Colonic mucosa (tissue), 4 donors: Measurements from ENCODE around the gene SKIC2. TPM values are rescaled to one million over a fixed set of nuclear protein-coding genes. Genes with fewer than 3 reads are reported as not detected.
"Not testable (repeated sequence)": the region's sequence is repeated elsewhere in the genome, so short reads cannot be mapped to it uniquely, and the experiment has no call there.

ENCODE experiments used
- DNase-seq: peaks from one replicate; pipeline ENCODE4 v3.0.0-alpha.2; 2020
- H3K27ac ChIP-seq: fragments of 200-600 bp; one replicate; pipeline ENCODE4 v1.8.0; 2021
- H3K27me3 ChIP-seq: fragments of 200-600 bp; one replicate; pipeline ENCODE4 v1.8.0; 2021
- H3K36me3 ChIP-seq: fragments of 200-600 bp; one replicate; pipeline ENCODE4 v1.8.0; 2021
- H3K4me1 ChIP-seq: fragments of 200-600 bp; one replicate; pipeline ENCODE4 v1.8.0; 2021; ENCODE audit warnings: mild to moderate bottlenecking
- H3K4me3 ChIP-seq: fragments of 200-600 bp; one replicate; pipeline ENCODE4 v1.8.0; 2021
- H3K9ac ChIP-seq, 2 donors: one replicate each; pipeline ENCODE4 v1.7.0; 2013; ENCODE audit warnings: control low read depth in 2 of 2, low read depth in 2 of 2, low read length in 2 of 2
- H3K9me3 ChIP-seq: fragments of 200-600 bp; one replicate; pipeline ENCODE4 v1.8.0; 2021
- intact Hi-C: fragments of 100-400 bp; cut with DNase I; formaldehyde crosslinking; loops from one replicate; pipeline ENCODE4 v1.14.1; 2022
- microRNA-seq: library from miRNA; unstranded; fragments of <30 nt; microRNA quantifications from one replicate; pipeline ENCODE4, GENCODE V29; 2019
- total RNA-seq, 2 donors: library from RNA; stranded (reverse); fragmentation: NEBNext Ultra II Directional in 1 of 2; extraction: Animal tissue kit (Norgen Biotek cat#: 25700) in 1 of 2; gene quantifications; one replicate each; pipeline ENCODE4 v1.2.1, GENCODE V29; 2021
- donor health status: healthy.
- donor health status: DM: no; HTN: no; CAD: no.
- donor health status: DM: no; HTN: no; CAD: no.

Gene SKIC2
- total RNA-seq, 2 donors from 2014 or later = 52.5 to 81.1 TPM

DNA sequence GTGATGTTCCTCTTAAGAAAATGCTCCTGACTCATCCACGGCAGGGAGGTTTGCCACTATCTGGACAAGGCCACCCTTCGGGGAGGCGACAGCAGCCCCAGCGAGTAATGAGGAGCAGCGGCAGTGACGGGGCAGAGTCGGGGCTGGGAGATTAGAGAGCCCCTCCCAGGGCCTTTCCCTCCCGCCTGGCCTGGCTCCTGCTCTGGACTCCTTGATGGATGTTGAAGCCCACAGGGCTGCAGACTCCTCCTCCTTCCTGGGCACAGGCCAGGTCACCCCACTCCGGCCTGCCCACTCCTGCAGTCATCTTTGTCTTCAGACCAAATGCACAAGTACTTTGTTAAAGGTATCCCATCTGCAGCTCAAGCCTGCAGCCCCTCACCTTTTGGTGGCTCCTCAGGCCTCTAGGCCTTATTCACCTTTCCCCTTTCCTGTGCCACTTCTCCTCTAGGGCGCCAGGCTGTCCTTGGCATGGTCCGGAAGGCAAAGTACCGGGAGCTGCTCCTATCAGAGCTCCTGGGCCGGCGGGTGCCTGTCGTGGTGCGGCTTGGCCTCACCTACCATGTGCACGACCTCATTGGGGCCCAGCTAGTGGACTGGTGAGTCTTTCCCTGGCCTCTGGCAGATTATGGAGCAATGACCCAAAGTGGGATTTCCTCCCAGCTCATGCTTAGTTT lies 54.1 kb downstream of the SKIC2 start:
- H3K4me3 ChIP-seq, H3K36me3 ChIP-seq, H3K9me3 ChIP-seq, H3K27ac ChIP-seq, H3K9ac ChIP-seq, H3K27me3 ChIP-seq, intact Hi-C loops, H3K4me1 ChIP-seq, DNase-seq: not testable (repeated sequence)

DNA sequence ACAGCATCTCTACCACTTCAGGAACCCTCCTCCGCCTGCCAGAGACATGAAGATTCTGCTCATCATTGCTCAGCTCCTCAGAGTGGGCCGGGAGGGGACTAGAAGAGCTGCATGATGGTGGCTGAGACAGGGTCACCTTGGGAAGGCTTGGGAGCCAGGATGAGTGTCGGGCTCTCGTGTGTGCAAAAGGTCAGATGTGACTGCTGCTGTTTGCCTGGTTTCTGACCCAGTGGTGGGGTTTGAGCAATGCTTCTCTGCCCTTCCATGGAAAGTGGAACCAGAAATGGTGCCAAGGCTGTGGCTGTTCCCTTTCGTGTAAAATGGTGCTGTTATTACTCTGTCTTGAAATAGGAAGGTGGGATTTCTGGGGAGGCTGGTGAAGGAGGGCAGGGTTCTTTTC lies 54.8 kb downstream of the SKIC2 start:
- H3K9ac ChIP-seq, H3K4me3 ChIP-seq, H3K4me1 ChIP-seq, H3K27ac ChIP-seq, H3K36me3 ChIP-seq, DNase-seq, H3K27me3 ChIP-seq, intact Hi-C loops, H3K9me3 ChIP-seq: not testable (repeated sequence)

DNA sequence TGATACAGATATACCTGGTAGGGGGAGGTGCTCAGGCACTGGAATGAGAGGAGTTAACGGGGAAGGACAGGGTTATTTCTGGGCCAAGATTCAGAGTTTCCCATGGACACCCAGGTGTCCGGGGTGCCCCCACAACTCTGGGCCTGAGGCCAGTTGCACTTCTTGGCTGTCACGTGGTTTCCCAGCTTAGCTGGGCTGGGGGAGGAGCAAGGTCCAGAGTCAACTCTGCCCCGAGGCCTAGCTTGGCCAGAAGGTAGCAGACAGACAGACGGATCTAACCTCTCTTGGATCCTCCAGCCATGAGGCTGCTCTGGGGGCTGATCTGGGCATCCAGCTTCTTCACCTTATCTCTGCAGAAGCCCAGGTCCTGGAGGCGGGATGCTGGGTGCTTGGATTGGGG lies 55.6 kb downstream of the SKIC2 start, which contains the start of gene C4B:
C4B (plus strand) TSS at position 249 of the 400 bp plus-strand sequence; CDS start at position 300, 51 bp downstream.
- H3K9me3 ChIP-seq, H3K27ac ChIP-seq, H3K4me1 ChIP-seq, H3K27me3 ChIP-seq, H3K9ac ChIP-seq, H3K36me3 ChIP-seq, DNase-seq, intact Hi-C loops, H3K4me3 ChIP-seq: not testable (repeated sequence)

Small RNA genes lying within 50 kb of the gene (microRNA-seq; reads per million reads assigned to microRNA genes)
- not detected for gene MIR1236

Other genes with a start within 250 kb of the SKIC2 start
- not detected for gene LY6G6D, start 243.8 kb upstream of the SKIC2 start, total RNA-seq
- gene LY6G6C, start 237.4 kb upstream of the SKIC2 start, total RNA-seq = 1 to 10 TPM in 1 of 2 donors, not detected in 1; 2.3 TPM
- under 1 TPM; 0.19 to 0.57 TPM for gene MPIG6B, start 235.8 kb upstream of the SKIC2 start, total RNA-seq
- 10 to 100 TPM; 92.1 to 98.7 TPM for gene DDAH2, start 229.9 kb upstream of the SKIC2 start, total RNA-seq
- gene CLIC1, start 222.6 kb upstream of the SKIC2 start, total RNA-seq = 100 to 1,000 TPM; 622 to 646 TPM
- gene MSH5, start 219.2 kb upstream of the SKIC2 start, total RNA-seq = 10 to 100 TPM; 13.3 to 34.2 TPM
- gene SAPCD1, start 196.5 kb upstream of the SKIC2 start, total RNA-seq = 1 to 10 TPM; 1.7 to 8.9 TPM
- 10 to 100 TPM in 1 of 2 donors, 1 to 10 TPM in 1; 6.1 to 10.1 TPM for gene VWA7, start 181.8 kb upstream of the SKIC2 start, total RNA-seq
- gene VARS1, start 163.4 kb upstream of the SKIC2 start, total RNA-seq = 100 to 1,000 TPM in 1 of 2 donors, 10 to 100 TPM in 1; 40.8 to 136 TPM
- gene LSM2, start 152.2 kb upstream of the SKIC2 start, total RNA-seq = 10 to 100 TPM; 37.6 to 61.3 TPM
- 1 to 10 TPM in 1 of 2 donors, under 1 TPM in 1; 0.98 to 1.4 TPM for gene HSPA1L, start 143.9 kb upstream of the SKIC2 start, total RNA-seq
- 100 to 1,000 TPM; 248 to 397 TPM for gene HSPA1A, start 143.6 kb upstream of the SKIC2 start, total RNA-seq
- gene HSPA1B, start 131.4 kb upstream of the SKIC2 start, total RNA-seq = 100 to 1,000 TPM; 278 to 543 TPM
- 10 to 100 TPM; 33.8 to 47.4 TPM for gene NEU1, start 96.4 kb upstream of the SKIC2 start, total RNA-seq
- gene SLC44A4, start 80.2 kb upstream of the SKIC2 start, total RNA-seq = 100 to 1,000 TPM; 546 to 779 TPM
- gene EHMT2, start 61.5 kb upstream of the SKIC2 start, total RNA-seq = 10 to 100 TPM; 28.4 to 52.1 TPM
- 1 to 10 TPM; 2.0 to 4.9 TPM for gene ZBTB12, start 57.1 kb upstream of the SKIC2 start, total RNA-seq
- gene C2, start 31.5 kb upstream of the SKIC2 start, total RNA-seq = 10 to 100 TPM in 1 of 2 donors, 1 to 10 TPM in 1; 7.8 to 15.2 TPM
- gene CFB, start 13.1 kb upstream of the SKIC2 start, total RNA-seq = 10 to 100 TPM; 20.4 to 60.6 TPM
- 10 to 100 TPM; 50.3 to 55.6 TPM for gene NELFE, start 204 bp upstream of the SKIC2 start, total RNA-seq
- gene DXO, start 13.0 kb downstream of the SKIC2 start, total RNA-seq = 10 to 100 TPM; 13.0 to 16.1 TPM
- 10 to 100 TPM; 15.9 to 23.4 TPM for gene C4A, start 22.9 kb downstream of the SKIC2 start, total RNA-seq
- 10 to 100 TPM; 11.9 to 19.4 TPM for gene C4B, start 55.6 kb downstream of the SKIC2 start, total RNA-seq
- gene CYP21A2, start 79.2 kb downstream of the SKIC2 start, total RNA-seq = 1 to 10 TPM in 1 of 2 donors, not detected in 1; 3.3 TPM
- 10 to 100 TPM in 1 of 2 donors, 1 to 10 TPM in 1; 7.3 to 20.1 TPM for gene TNXB, start 150.2 kb downstream of the SKIC2 start, total RNA-seq
- gene ATF6B, start 169.1 kb downstream of the SKIC2 start, total RNA-seq = 100 to 1,000 TPM in 1 of 2 donors, 10 to 100 TPM in 1; 83.3 to 131 TPM
- 1 to 10 TPM; 5.2 to 8.1 TPM for gene FKBPL, start 171.1 kb downstream of the SKIC2 start, total RNA-seq
- under 1 TPM; 0.72 to 0.90 TPM for gene PRRT1, start 192.8 kb downstream of the SKIC2 start, total RNA-seq
- 10 to 100 TPM; 18.4 to 21.0 TPM for gene PPT2, start 195.0 kb downstream of the SKIC2 start, total RNA-seq
- gene EGFL8, start 205.4 kb downstream of the SKIC2 start, total RNA-seq = 10 to 100 TPM; 10.4 to 13.7 TPM
- gene AGPAT1, start 216.9 kb downstream of the SKIC2 start, total RNA-seq = 10 to 100 TPM; 44.1 to 54.5 TPM
- 10 to 100 TPM; 75.8 to 87.4 TPM for gene RNF5, start 219.2 kb downstream of the SKIC2 start, total RNA-seq
- gene AGER, start 225.1 kb downstream of the SKIC2 start, total RNA-seq = 10 to 100 TPM in 1 of 2 donors, 1 to 10 TPM in 1; 4.1 to 10.1 TPM
- gene PBX2, start 231.0 kb downstream of the SKIC2 start, total RNA-seq = 10 to 100 TPM; 47.5 TPM
- 1 to 10 TPM; 6.7 to 8.6 TPM for gene GPSM3, start 233.5 kb downstream of the SKIC2 start, total RNA-seq